Measurements from ENCODE around the gene MROH7. TPM values are rescaled to one million over a fixed set of nuclear protein-coding genes. Genes with fewer than 3 reads are reported as not detected.
A peak's percentile ranks its signal among the peaks of the same experiment; 100 is the strongest.

MROH7 gene
- total and polyA plus RNA-seq, 9 of the 15 experiments (the other 6 are each of a cell fraction or from before 2014, with no cell fraction given), result not detected

GRCh38 chr1:54716299-54717047, 74.9 kb downstream of the MROH7 start:
- H3K79me2 ChIP-seq (ENCODE audit: control insufficient read depth, insufficient read depth, low read length), result peaks cover 29% of the 10 kb centered on the region
- H3K27ac ChIP-seq (ENCODE audit: extremely low read depth, low read depth, low read length), result peak overlapping the region; percentile 83
- H3K9ac ChIP-seq (ENCODE audit: insufficient read depth in 1 of 2, low read depth in 2 of 2, low read length in 2 of 2), result peak overlapping the region; percentile 94 to 97
- in situ Hi-C loops (cut with MboI), result no loop called here
- 6% methylated on average over 8 of the region's 8 CpGs for WGBS (ENCODE audit: insufficient coverage, low coverage, missing lambda C conversion rate)
- peak overlapping the region; percentile 98 for H3K4me2 ChIP-seq (ENCODE audit: insufficient read depth, low read length)
- DNase-seq (ENCODE audit: extremely low read depth in 1 of 4, low spot score in 3 of 4) (peak in 3 of 4 experiments; percentile 28 to 41 (median 41)), FAIRE-seq (peak; percentile 65), ATAC-seq (peak; percentile 6)
- peak overlapping the region; percentile 88 for H3K4me3 ChIP-seq
- POLR2A ChIA-PET, result interaction anchor here (0.6 to 1.4 kb wide), 4 partner anchors 12 to 247 kb away, joined by 3 to 5 read pairs (median 4); no protein-coding TSS in a partner anchor
- H3K36me3 ChIP-seq (ENCODE audit: control insufficient read depth, insufficient read depth, low read length), result peaks cover 48% of the 10 kb centered on the region
- BruUV-seq (replicated peaks), result no TSS peak
- H2AFZ ChIP-seq (ENCODE audit: low read depth, low read length), result peak overlapping the region; percentile 100
- CTCF ChIA-PET (ENCODE audit: low intra/inter-chr PET ratio), result no interaction called here
- H3K9me3 ChIP-seq (replicated peaks; ENCODE audit: control insufficient read depth, insufficient read depth, low read depth, low read length), result no peaks in the 10 kb centered on the region
- H4K20me1 ChIP-seq (replicated peaks; ENCODE audit: control insufficient read depth, insufficient read depth, low read length), result no peaks in the 10 kb centered on the region
- H3K4me1 ChIP-seq (replicated peaks in 1 of 2; ENCODE audit: control insufficient read depth in 2 of 2, insufficient read depth in 2 of 2, low read length in 2 of 2), result peaks cover 5 to 8% of the 10 kb centered on the region in 2 experiments; a peak in 4 of 5 replicates
- intact Hi-C loops (cut with micrococcal nuclease), result no loop called here
- H3K9me1 ChIP-seq (ENCODE audit: control insufficient read depth, insufficient read depth, low read length), result no peaks in the 10 kb centered on the region
- peaks cover 2 to 9% of the 10 kb centered on the region in 2 experiments; a peak in 4 of 5 replicates for H3K27me3 ChIP-seq (ENCODE audit: control insufficient read depth in 2 of 2, insufficient read depth in 2 of 2, low read length in 2 of 2)
- no peak for TF ChIP-seq PML (IDR thresholded peaks at IDR 0.05; ENCODE audit: low read length)
- no peak for TF ChIP-seq SNRNP70 (optimal IDR thresholded peaks at IDR 0.05; ENCODE audit: low read depth, low read length)
- TF ChIP-seq NCOA4 (IDR thresholded peaks at IDR 0.05; ENCODE audit: partially characterized antibody), result no peak
- TF ChIP-seq TOE1 (IDR thresholded peaks at IDR 0.05; ENCODE audit: borderline replicate concordance), result no peak
- TF ChIP-seq TOE1 (CRISPR knock-in tag; IDR thresholded peaks at IDR 0.05; ENCODE audit: borderline replicate concordance, low read depth), result no peak
- TF ChIP-seq, protein P1, sequence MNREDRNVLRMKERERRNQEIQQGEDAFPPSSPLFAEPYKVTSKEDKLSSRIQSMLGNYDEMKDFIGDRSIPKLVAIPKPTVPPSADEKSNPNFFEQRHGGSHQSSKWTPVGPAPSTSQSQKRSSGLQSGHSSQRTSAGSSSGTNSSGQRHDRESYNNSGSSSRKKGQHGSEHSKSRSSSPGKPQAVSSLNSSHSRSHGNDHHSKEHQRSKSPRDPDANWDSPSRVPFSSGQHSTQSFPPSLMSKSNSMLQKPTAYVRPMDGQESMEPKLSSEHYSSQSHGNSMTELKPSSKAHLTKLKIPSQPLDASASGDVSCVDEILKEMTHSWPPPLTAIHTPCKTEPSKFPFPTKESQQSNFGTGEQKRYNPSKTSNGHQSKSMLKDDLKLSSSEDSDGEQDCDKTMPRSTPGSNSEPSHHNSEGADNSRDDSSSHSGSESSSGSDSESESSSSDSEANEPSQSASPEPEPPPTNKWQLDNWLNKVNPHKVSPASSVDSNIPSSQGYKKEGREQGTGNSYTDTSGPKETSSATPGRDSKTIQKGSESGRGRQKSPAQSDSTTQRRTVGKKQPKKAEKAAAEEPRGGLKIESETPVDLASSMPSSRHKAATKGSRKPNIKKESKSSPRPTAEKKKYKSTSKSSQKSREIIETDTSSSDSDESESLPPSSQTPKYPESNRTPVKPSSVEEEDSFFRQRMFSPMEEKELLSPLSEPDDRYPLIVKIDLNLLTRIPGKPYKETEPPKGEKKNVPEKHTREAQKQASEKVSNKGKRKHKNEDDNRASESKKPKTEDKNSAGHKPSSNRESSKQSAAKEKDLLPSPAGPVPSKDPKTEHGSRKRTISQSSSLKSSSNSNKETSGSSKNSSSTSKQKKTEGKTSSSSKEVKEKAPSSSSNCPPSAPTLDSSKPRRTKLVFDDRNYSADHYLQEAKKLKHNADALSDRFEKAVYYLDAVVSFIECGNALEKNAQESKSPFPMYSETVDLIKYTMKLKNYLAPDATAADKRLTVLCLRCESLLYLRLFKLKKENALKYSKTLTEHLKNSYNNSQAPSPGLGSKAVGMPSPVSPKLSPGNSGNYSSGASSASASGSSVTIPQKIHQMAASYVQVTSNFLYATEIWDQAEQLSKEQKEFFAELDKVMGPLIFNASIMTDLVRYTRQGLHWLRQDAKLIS (CRISPR knock-in tag; IDR thresholded peaks at IDR 0.05), result no peak
- peak; percentile 37; the same call in 1 of the 2 replicates for TF ChIP-seq CEBPB (tag; IDR thresholded peaks at IDR 0.05)
- no peak; the same call in 1 of the 2 replicates for TF ChIP-seq ZNF431 (CRISPR knock-in tag; IDR thresholded peaks at IDR 0.05)
- TF ChIP-seq, protein P2, sequence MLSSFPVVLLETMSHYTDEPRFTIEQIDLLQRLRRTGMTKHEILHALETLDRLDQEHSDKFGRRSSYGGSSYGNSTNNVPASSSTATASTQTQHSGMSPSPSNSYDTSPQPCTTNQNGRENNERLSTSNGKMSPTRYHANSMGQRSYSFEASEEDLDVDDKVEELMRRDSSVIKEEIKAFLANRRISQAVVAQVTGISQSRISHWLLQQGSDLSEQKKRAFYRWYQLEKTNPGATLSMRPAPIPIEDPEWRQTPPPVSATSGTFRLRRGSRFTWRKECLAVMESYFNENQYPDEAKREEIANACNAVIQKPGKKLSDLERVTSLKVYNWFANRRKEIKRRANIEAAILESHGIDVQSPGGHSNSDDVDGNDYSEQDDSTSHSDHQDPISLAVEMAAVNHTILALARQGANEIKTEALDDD (IDR thresholded peaks at IDR 0.05), result no peak
- TF ChIP-seq FOXA1 (IDR thresholded peaks at IDR 0.05; ENCODE audit: borderline replicate concordance), result no peak
- no peak for TF ChIP-seq ZBTB7A (IDR thresholded peaks at IDR 0.05; ENCODE audit: borderline replicate concordance, control insufficient read depth, low read depth, low read length)
- TF ChIP-seq BCOR (IDR thresholded peaks at IDR 0.05), result peak; percentile 42; the same call in 1 of the 2 replicates
- 0 out of 2 replicates have a peak, but pooled peaks have one; percentile 44 for TF ChIP-seq ZNF384 (IDR thresholded peaks at IDR 0.05; ENCODE audit: low read depth, low read length)
- peak; percentile 50 for TF ChIP-seq FOSL1 (tag; conservative IDR thresholded peaks at IDR 0.05)
- TF ChIP-seq ZSCAN29 (IDR thresholded peaks at IDR 0.05), result no peak
- TF ChIP-seq TGIF2 (CRISPR knock-in tag; IDR thresholded peaks at IDR 0.05), result no peak
- TF ChIP-seq ZNF57 (CRISPR knock-in tag; IDR thresholded peaks at IDR 0.05), result no peak
